Subcutaneous abdominal adipose tissue (tissue), 5 donors: ENCODE data around the gene CNIH1.
"Not testable (repeated sequence)": the region's sequence is repeated elsewhere in the genome, so short reads cannot be mapped to it uniquely, and the experiment has no call there.

Source experiments
- H3K27ac ChIP-seq: one replicate; pipeline ENCODE4 v1.7.0; 2013; ENCODE audit warnings: low read depth, mild to moderate bottlenecking, inconsistent platforms, low read length, moderate library complexity
- H3K27me3 ChIP-seq, 5 donors: one replicate each; pipeline ENCODE4 v1.7.0; 2013; ENCODE audit warnings: low read length in 5 of 5, inconsistent platforms in 1 of 5; ENCODE audit not compliant: control insufficient read depth in 5 of 5, insufficient read depth in 4 of 5
- H3K36me3 ChIP-seq, 5 donors: one replicate each; pipeline ENCODE4 v1.7.0; 2013; ENCODE audit warnings: low read length in 5 of 5; ENCODE audit not compliant: control insufficient read depth in 5 of 5, insufficient read depth in 5 of 5
- H3K4me1 ChIP-seq, 5 donors: one replicate each; pipeline ENCODE4 v1.7.0; 2013; ENCODE audit warnings: low read length in 5 of 5, mild to moderate bottlenecking in 3 of 5, moderate library complexity in 1 of 5; ENCODE audit not compliant: control insufficient read depth in 5 of 5, insufficient read depth in 5 of 5
- H3K4me3 ChIP-seq, 5 donors: one replicate each; pipeline ENCODE4 v1.7.0; 2013; ENCODE audit warnings: low read length in 5 of 5, low read depth in 1 of 5
- H3K9ac ChIP-seq, 5 donors: one replicate each; pipeline ENCODE4 v1.7.0; 2013; ENCODE audit warnings: low read length in 5 of 5, mild to moderate bottlenecking in 4 of 5, moderate library complexity in 3 of 5
- H3K9me3 ChIP-seq, 5 donors: one replicate each; pipeline ENCODE4 v1.7.0; 2013; ENCODE audit warnings: low read length in 5 of 5; ENCODE audit not compliant: control insufficient read depth in 5 of 5
- donor health status: healthy.
- donor health status: healthy.
- donor health status: healthy.
- donor health status: healthy.
- donor health status: healthy.

Gene CNIH1

GRCh38 chr14:54470701-54471100, 29.5 kb upstream of the CNIH1 start:
- Histone ChIP-seq H3K36me3 (peaks cover 2 to 29% (median 11%) of the 10 kb centered on the region in 5 donors), H3K27me3 (no peaks in the 10 kb centered on the region), H3K9ac (no peak overlapping the region), H3K4me1 (peaks cover 0 to 14% (median 2%) of the 10 kb centered on the region in 5 donors), H3K27ac (no peak overlapping the region), H3K4me3 (no peak overlapping the region), H3K9me3 (peaks cover 4 to 8% (median 6%) of the 10 kb centered on the region in 5 donors)

- H3K27ac ChIP-seq = no peak overlapping the region
These were observed 26.1 kb upstream of the CNIH1 start for GRCh38 chr14:54467280-54467679.

GRCh38 chr14:54465654-54466053, 24.5 kb upstream of the CNIH1 start:
- H3K27ac ChIP-seq = no peak overlapping the region
- peaks cover 0 to 3% (median 0%) of the 10 kb centered on the region in 5 donors for H3K4me1 ChIP-seq
- H3K27me3 ChIP-seq = no peaks in the 10 kb centered on the region
- peaks cover 0 to 4% (median 2%) of the 10 kb centered on the region in 5 donors for H3K36me3 ChIP-seq
- H3K4me3 ChIP-seq = no peak overlapping the region
- peaks cover 4 to 8% (median 6%) of the 10 kb centered on the region in 5 donors for H3K9me3 ChIP-seq
- no peak overlapping the region for H3K9ac ChIP-seq

More at GRCh38 chr14:54467280-54467679, 26.1 kb upstream of the CNIH1 start:
- Histone ChIP-seq H3K4me1 (peaks cover 0 to 3% (median 0%) of the 10 kb centered on the region in 5 donors), H3K9ac (no peak overlapping the region), H3K36me3 (peaks cover 0 to 12% (median 11%) of the 10 kb centered on the region in 5 donors), H3K27me3 (no peaks in the 10 kb centered on the region), H3K9me3 (peaks cover 4 to 8% (median 6%) of the 10 kb centered on the region in 5 donors), H3K4me3 (no peak overlapping the region)

- Histone ChIP-seq H3K27ac (no peak overlapping the region), H3K9ac (no peak overlapping the region), H3K4me3 (no peak overlapping the region), H3K4me1 (peaks cover 0 to 3% (median 0%) of the 10 kb centered on the region in 5 donors), H3K36me3 (no peaks in the 10 kb centered on the region), H3K9me3 (peaks cover 0 to 2% (median 0%) of the 10 kb centered on the region in 5 donors), H3K27me3 (no peaks in the 10 kb centered on the region)
These were observed 20.9 kb upstream of the CNIH1 start for GRCh38 chr14:54462048-54462447.

- H3K4me3 ChIP-seq = no peak overlapping the region
- no peak overlapping the region for H3K9ac ChIP-seq
- no peaks in the 10 kb centered on the region for H3K27me3 ChIP-seq
- H3K27ac ChIP-seq = no peak overlapping the region
- H3K36me3 ChIP-seq = no peaks in the 10 kb centered on the region
- no peaks in the 10 kb centered on the region for H3K4me1 ChIP-seq
- no peaks in the 10 kb centered on the region for H3K9me3 ChIP-seq
These were observed 17.9 kb upstream of the CNIH1 start for GRCh38 chr14:54459106-54459505.

GRCh38 chr14:54458536-54458935, 17.4 kb upstream of the CNIH1 start:
- not testable (repeated sequence) for H3K9me3 ChIP-seq, H3K4me1 ChIP-seq, H3K4me3 ChIP-seq, H3K27ac ChIP-seq, H3K36me3 ChIP-seq, H3K9ac ChIP-seq, H3K27me3 ChIP-seq

- no peak overlapping the region for H3K27ac ChIP-seq
- H3K4me3 ChIP-seq = no peak overlapping the region
- no peaks in the 10 kb centered on the region for H3K9me3 ChIP-seq
- no peak overlapping the region for H3K9ac ChIP-seq
- no peaks in the 10 kb centered on the region for H3K27me3 ChIP-seq
- H3K36me3 ChIP-seq = no peaks in the 10 kb centered on the region
- no peaks in the 10 kb centered on the region for H3K4me1 ChIP-seq
These were observed 16.4 kb upstream of the CNIH1 start for GRCh38 chr14:54457609-54457996.

GRCh38 chr14:54456820-54457608, 15.8 kb upstream of the CNIH1 start:
- not testable (repeated sequence) for H3K4me3 ChIP-seq, H3K4me1 ChIP-seq, H3K36me3 ChIP-seq, H3K9ac ChIP-seq, H3K27ac ChIP-seq, H3K27me3 ChIP-seq, H3K9me3 ChIP-seq

- no peak overlapping the region for H3K4me3 ChIP-seq
- H3K27me3 ChIP-seq = no peaks in the 10 kb centered on the region
- H3K9me3 ChIP-seq = no peaks in the 10 kb centered on the region
- H3K27ac ChIP-seq = no peak overlapping the region
- H3K36me3 ChIP-seq = no peaks in the 10 kb centered on the region
- H3K9ac ChIP-seq = no peak overlapping the region
- H3K4me1 ChIP-seq = peaks cover 0 to 3% (median 0%) of the 10 kb centered on the region in 5 donors
These were observed 14.2 kb upstream of the CNIH1 start for GRCh38 chr14:54455363-54455762.

GRCh38 chr14:54453990-54454389, 12.8 kb upstream of the CNIH1 start:
- not testable (repeated sequence) for H3K4me3 ChIP-seq, H3K4me1 ChIP-seq, H3K27ac ChIP-seq, H3K36me3 ChIP-seq, H3K9ac ChIP-seq, H3K27me3 ChIP-seq, H3K9me3 ChIP-seq
